Measurements from ENCODE around the gene DHTKD1.

Gene DHTKD1

DNA sequence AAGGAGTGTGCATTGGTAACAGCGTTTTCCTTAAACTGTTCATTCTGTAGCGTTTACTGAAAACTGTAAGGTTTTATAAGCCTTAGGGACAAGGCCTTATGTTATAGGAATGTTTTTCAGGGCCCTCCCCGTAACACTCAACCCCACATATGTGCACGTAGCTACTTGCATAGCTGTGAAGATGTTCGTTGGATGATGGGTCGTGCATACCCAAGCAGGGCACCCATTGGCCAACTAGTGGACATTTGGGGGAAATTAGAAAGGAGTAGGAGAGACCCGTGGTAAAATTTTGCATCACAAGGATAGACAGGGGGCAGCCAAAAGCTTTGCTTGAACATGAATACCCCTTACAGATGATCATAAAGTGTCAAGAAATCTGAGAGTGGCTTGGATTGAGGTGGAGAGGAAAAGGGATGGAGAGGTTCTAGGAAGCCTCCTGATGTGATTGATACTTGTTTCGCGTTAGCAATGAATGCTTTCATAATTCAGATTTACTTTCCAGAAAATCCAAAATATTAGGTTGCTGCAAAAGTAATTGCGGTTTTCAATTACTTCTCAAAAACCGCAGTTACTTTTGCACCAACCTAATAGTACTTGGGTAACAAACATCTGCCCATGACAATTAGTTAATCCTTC lies 61.6 kb downstream of the DHTKD1 start:
- Histone ChIP-seq H3K27ac (ENCODE audit: poor library complexity, severe bottlenecking) (peak overlapping the region; percentile 37), H3K4me1 (ENCODE audit: insufficient read depth, poor library complexity, severe bottlenecking) (no peaks in the 10 kb centered on the region), H3K36me3 (ENCODE audit: low read depth) (peaks cover 19% of the 10 kb centered on the region), H3K9me3 (ENCODE audit: severe bottlenecking) (no peaks in the 10 kb centered on the region), H3K4me3 (ENCODE audit: severe bottlenecking) (peak overlapping the region; percentile 87), H3K27me3 (ENCODE audit: insufficient read depth, poor library complexity, severe bottlenecking) (no peaks in the 10 kb centered on the region)
- peak; percentile 65 for ATAC-seq (ENCODE audit: low read depth)
- TF ChIP-seq, protein P1, sequence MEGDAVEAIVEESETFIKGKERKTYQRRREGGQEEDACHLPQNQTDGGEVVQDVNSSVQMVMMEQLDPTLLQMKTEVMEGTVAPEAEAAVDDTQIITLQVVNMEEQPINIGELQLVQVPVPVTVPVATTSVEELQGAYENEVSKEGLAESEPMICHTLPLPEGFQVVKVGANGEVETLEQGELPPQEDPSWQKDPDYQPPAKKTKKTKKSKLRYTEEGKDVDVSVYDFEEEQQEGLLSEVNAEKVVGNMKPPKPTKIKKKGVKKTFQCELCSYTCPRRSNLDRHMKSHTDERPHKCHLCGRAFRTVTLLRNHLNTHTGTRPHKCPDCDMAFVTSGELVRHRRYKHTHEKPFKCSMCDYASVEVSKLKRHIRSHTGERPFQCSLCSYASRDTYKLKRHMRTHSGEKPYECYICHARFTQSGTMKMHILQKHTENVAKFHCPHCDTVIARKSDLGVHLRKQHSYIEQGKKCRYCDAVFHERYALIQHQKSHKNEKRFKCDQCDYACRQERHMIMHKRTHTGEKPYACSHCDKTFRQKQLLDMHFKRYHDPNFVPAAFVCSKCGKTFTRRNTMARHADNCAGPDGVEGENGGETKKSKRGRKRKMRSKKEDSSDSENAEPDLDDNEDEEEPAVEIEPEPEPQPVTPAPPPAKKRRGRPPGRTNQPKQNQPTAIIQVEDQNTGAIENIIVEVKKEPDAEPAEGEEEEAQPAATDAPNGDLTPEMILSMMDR (IDR thresholded peaks at IDR 0.05; ENCODE audit: poor library complexity, severe bottlenecking), result peak; percentile 73
- no peak for DNase-seq (ENCODE audit: low spot score)

DNA sequence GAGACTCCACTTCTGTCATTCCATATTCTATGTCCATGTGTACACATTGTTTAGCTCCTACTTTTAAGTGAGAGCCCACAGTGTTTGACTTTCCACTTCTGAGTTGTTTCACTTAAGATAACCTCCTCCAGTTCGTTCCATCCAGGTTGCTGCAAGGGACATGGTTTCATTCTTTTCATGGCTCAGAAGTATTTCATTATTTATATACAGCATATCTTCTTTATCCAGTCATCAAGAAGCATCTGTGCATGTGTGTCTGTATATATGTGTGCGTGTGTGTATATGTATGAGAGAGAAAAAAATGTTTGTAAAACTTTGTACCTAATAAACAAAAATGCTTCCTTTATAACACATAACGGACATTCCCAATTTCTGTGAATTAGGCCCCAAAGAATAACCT lies 66.9 kb downstream of the DHTKD1 start:
- Histone ChIP-seq H3K36me3 (ENCODE audit: low read depth) (peaks cover 48% of the 10 kb centered on the region), H3K27ac (ENCODE audit: poor library complexity, severe bottlenecking) (no peak overlapping the region), H3K9me3 (ENCODE audit: severe bottlenecking) (no peaks in the 10 kb centered on the region), H3K4me3 (ENCODE audit: severe bottlenecking) (no peak overlapping the region), H3K27me3 (ENCODE audit: insufficient read depth, poor library complexity, severe bottlenecking) (no peaks in the 10 kb centered on the region), H3K4me1 (ENCODE audit: insufficient read depth, poor library complexity, severe bottlenecking) (no peaks in the 10 kb centered on the region)
- no peak for ATAC-seq (ENCODE audit: low read depth)
- DNase-seq (ENCODE audit: low spot score), result no peak
- TF ChIP-seq, protein P1 (IDR thresholded peaks at IDR 0.05; ENCODE audit: poor library complexity, severe bottlenecking), result no peak

DNA sequence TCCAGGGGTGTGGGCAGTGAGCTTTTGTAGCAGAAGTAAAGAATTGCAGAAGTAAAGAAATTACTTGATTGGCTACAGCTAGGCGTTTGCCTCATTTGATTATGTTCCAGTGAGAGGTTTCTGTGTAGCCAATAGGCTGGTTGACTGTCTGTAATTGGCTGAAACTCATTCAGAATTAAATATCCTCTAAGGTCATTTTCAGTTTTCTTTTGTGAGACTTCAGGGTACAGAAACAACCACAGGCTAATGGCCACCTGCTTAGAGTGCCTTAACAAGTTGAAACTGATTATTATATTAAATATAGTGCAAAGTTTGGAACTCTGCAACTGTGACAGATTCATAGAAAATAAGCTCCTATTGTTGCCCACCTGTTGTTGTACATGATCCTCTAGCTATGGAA lies 71.3 kb downstream of the DHTKD1 start:
- H3K27ac ChIP-seq (ENCODE audit: poor library complexity, severe bottlenecking), result no peak overlapping the region
- no peak for DNase-seq (ENCODE audit: low spot score)
- H3K36me3 ChIP-seq (ENCODE audit: low read depth), result peaks cover 68% of the 10 kb centered on the region
- TF ChIP-seq, protein P1 (IDR thresholded peaks at IDR 0.05; ENCODE audit: poor library complexity, severe bottlenecking), result no peak
- ATAC-seq (ENCODE audit: low read depth), result no peak
- no peaks in the 10 kb centered on the region for H3K9me3 ChIP-seq (ENCODE audit: severe bottlenecking)
- H3K27me3 ChIP-seq (ENCODE audit: insufficient read depth, poor library complexity, severe bottlenecking), result no peaks in the 10 kb centered on the region
- H3K4me3 ChIP-seq (ENCODE audit: severe bottlenecking), result no peak overlapping the region
- no peaks in the 10 kb centered on the region for H3K4me1 ChIP-seq (ENCODE audit: insufficient read depth, poor library complexity, severe bottlenecking)

DNA sequence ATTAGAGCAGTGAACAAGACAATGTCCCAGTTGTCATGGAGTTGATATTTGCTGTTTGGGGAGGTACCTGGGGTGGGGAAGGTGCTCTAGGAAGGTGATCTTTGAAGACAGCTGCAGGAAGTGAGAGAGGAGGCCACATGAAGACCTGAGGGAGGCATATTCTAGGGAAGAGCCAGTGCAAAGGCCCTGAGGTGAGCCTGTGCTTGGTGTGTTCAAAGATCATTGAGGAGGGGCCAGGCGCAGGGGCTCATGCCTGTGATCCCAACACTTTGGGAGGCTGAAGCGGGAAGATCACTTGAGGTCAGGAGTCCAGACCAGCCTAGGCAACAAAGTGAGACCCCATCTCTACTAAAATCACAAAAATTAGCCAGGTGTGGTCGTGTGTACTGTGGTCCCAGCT lies 75.8 kb downstream of the DHTKD1 start:
- ATAC-seq (ENCODE audit: low read depth) (no peak), DNase-seq (ENCODE audit: low spot score) (no peak)
- no peak overlapping the region for H3K4me3 ChIP-seq (ENCODE audit: severe bottlenecking)
- no peaks in the 10 kb centered on the region for H3K4me1 ChIP-seq (ENCODE audit: insufficient read depth, poor library complexity, severe bottlenecking)
- H3K27me3 ChIP-seq (ENCODE audit: insufficient read depth, poor library complexity, severe bottlenecking), result no peaks in the 10 kb centered on the region
- H3K27ac ChIP-seq (ENCODE audit: poor library complexity, severe bottlenecking), result no peak overlapping the region
- H3K9me3 ChIP-seq (ENCODE audit: severe bottlenecking), result no peaks in the 10 kb centered on the region
- peaks cover 43% of the 10 kb centered on the region for H3K36me3 ChIP-seq (ENCODE audit: low read depth)
- TF ChIP-seq, protein P1 (IDR thresholded peaks at IDR 0.05; ENCODE audit: poor library complexity, severe bottlenecking), result no peak

DNA sequence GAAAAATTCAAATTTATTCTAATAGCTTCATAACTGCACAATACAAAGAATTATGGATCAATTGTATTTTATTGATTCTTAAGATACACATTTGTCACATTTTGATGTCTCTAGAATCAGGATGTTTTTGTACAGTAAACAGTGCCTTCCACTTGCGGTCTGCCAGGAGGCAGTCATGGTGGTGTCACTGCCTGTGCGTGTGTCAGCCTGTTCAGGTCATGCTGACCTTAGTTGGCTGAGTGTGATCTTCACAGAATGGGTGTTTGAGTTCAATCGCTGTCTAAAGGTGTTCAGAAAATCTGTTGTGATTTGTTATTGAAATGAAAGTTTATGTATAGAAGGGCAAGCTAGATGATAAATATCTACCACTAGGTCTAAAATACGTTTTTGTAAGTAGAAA lies 81.4 kb downstream of the DHTKD1 start:
- H3K27me3 ChIP-seq (ENCODE audit: insufficient read depth, poor library complexity, severe bottlenecking), result no peaks in the 10 kb centered on the region
- no peak overlapping the region for H3K4me3 ChIP-seq (ENCODE audit: severe bottlenecking)
- no peaks in the 10 kb centered on the region for H3K4me1 ChIP-seq (ENCODE audit: insufficient read depth, poor library complexity, severe bottlenecking)
- TF ChIP-seq, protein P1 (IDR thresholded peaks at IDR 0.05; ENCODE audit: poor library complexity, severe bottlenecking), result no peak
- no peaks in the 10 kb centered on the region for H3K9me3 ChIP-seq (ENCODE audit: severe bottlenecking)
- no peak overlapping the region for H3K27ac ChIP-seq (ENCODE audit: poor library complexity, severe bottlenecking)
- DNase-seq (ENCODE audit: low spot score), result no peak
- no peak for ATAC-seq (ENCODE audit: low read depth)
- peaks cover 16% of the 10 kb centered on the region for H3K36me3 ChIP-seq (ENCODE audit: low read depth)

All from RWPE2 (cell line).